Thyroid gland (tissue), 4 donors: ENCODE measurements around the gene TWSG1.

ENCODE experiments used
- POLR2A ChIP-seq, 2 donors: fragments of 450-650 bp; IDR thresholded peaks; one replicate each; pipeline ENCODE4 v1.6.1; 2017; ENCODE audit warnings: antibody characterized with exemption in 2 of 2, mild to moderate bottlenecking in 2 of 2, moderate library complexity in 1 of 2
- TF ChIP-seq, protein P1 (sequence below), 6 experiments: fragments of 200-600 bp in 3 of 6; fragments of 450-650 bp in 3 of 6; sonication (generic) in 3 of 6; IDR thresholded peaks; one replicate each; pipeline ENCODE4 v1.5.1; 2016 to 2019; ENCODE audit warnings: antibody characterized with exemption in 6 of 6, mild to moderate bottlenecking in 2 of 6, inconsistent platforms in 1 of 6, moderate library complexity in 1 of 6

DNA sequence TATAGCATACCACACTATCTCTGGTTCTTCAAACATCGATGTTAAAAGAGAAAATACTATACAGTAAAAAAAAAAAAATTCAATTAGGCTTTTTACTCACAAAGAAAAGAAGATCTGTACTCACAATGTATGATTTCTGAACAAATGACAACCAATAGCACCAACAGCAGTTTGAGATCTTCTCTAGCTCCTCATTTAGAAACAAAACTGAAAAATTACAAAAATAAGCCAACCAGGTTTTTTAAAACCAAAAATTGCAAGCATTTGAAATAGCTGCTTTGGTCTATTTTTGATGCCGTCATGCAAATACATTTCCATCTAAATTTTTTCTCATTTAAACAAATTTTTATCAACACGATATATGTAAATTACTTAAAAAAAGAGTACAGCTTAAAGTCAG lies 106.5 kb downstream of the TWSG1 start:
- TF ChIP-seq, protein P1, sequence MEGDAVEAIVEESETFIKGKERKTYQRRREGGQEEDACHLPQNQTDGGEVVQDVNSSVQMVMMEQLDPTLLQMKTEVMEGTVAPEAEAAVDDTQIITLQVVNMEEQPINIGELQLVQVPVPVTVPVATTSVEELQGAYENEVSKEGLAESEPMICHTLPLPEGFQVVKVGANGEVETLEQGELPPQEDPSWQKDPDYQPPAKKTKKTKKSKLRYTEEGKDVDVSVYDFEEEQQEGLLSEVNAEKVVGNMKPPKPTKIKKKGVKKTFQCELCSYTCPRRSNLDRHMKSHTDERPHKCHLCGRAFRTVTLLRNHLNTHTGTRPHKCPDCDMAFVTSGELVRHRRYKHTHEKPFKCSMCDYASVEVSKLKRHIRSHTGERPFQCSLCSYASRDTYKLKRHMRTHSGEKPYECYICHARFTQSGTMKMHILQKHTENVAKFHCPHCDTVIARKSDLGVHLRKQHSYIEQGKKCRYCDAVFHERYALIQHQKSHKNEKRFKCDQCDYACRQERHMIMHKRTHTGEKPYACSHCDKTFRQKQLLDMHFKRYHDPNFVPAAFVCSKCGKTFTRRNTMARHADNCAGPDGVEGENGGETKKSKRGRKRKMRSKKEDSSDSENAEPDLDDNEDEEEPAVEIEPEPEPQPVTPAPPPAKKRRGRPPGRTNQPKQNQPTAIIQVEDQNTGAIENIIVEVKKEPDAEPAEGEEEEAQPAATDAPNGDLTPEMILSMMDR (IDR thresholded peaks at IDR 0.05) = no peak
- no peak for TF ChIP-seq POLR2A (IDR thresholded peaks at IDR 0.05)
